WTC11 (cell line): ENCODE measurements around the gene MAGOHB. TPM values are rescaled to one million over a fixed set of nuclear protein-coding genes. Genes with fewer than 3 reads are reported as not detected.

Experiments
- ATAC-seq: fragments of 200-7000 bp; cut with Tn5 transposase; 2 replicates; pipeline ENCODE4 v1.10.0; 2021; ENCODE audit warnings: mild to moderate bottlenecking, moderate library complexity
- CTCF ChIA-PET: fragments of 300-600 bp; sonication (Branson Sonifier 250); formaldehyde crosslinking; loops from one replicate; lab custom pipeline; 2021; ENCODE audit warnings: antibody characterized with exemption; lab: Charles Lee
- POLR2A ChIA-PET: fragments of 350-600 bp; sonication (Branson Sonifier 250); formaldehyde crosslinking; loops from one replicate; lab custom pipeline; 2021; ENCODE audit warnings: antibody characterized with exemption; lab: Charles Lee
- DNase-seq: peaks from one replicate; pipeline ENCODE4 v3.0.0; 2021; ENCODE audit warnings: low spot score
- H3K27ac Mint-ChIP-seq: 2 replicates; pipeline ENCODE4 v1.8.0; 2021; ENCODE audit warnings: mixed read lengths
- H3K27me3 Mint-ChIP-seq: 2 replicates; pipeline ENCODE4 v1.8.0; 2021; ENCODE audit warnings: low read depth, mild to moderate bottlenecking, moderate library complexity, mixed read lengths
- H3K36me3 Mint-ChIP-seq: 2 replicates; pipeline ENCODE4 v1.8.0; 2021; ENCODE audit warnings: mixed read lengths
- H3K4me1 Mint-ChIP-seq: 2 replicates; pipeline ENCODE4 v1.8.0; 2022; ENCODE audit warnings: mixed read lengths
- H3K4me3 Mint-ChIP-seq: 2 replicates; pipeline ENCODE4 v1.8.0; 2021; ENCODE audit warnings: mild to moderate bottlenecking, moderate library complexity, mixed read lengths
- H3K9me3 Mint-ChIP-seq: 2 replicates; pipeline ENCODE4 v1.8.0; 2021; ENCODE audit warnings: mixed read lengths
- ARID4B ChIP-seq: sonication (generic); formaldehyde crosslinking; IDR thresholded peaks from 2 replicates; pipeline ENCODE4 v1.8.0; 2023; ENCODE audit warnings: missing genetic modification reagents, mild to moderate bottlenecking, borderline replicate concordance
- CBFB ChIP-seq: sonication (generic); formaldehyde crosslinking; IDR thresholded peaks from 2 replicates; pipeline ENCODE4 v1.8.1; 2022; ENCODE audit warnings: mild to moderate bottlenecking, low read depth, missing genetic modification reagents
- ELF4 ChIP-seq: sonication (generic); formaldehyde crosslinking; IDR thresholded peaks from 2 replicates; pipeline ENCODE4 v1.8.1; 2022; ENCODE audit warnings: low read depth, mild to moderate bottlenecking, moderate library complexity, missing genetic modification reagents
- HMGA2 ChIP-seq: fragments of 250-450 bp; sonication (Bioruptor Pico); IDR thresholded peaks from 2 replicates; pipeline ENCODE4 v1.4.0; 2021; ENCODE audit warnings: mild to moderate bottlenecking, moderate library complexity
- IRF2 ChIP-seq: sonication (generic); formaldehyde crosslinking; IDR thresholded peaks from 2 replicates; pipeline ENCODE4 v1.8.0; 2022; ENCODE audit warnings: low read depth, missing genetic modification reagents, borderline replicate concordance
- MAX ChIP-seq: sonication (generic); formaldehyde crosslinking; IDR thresholded peaks from 2 replicates; pipeline ENCODE4 v1.8.0; 2022; ENCODE audit warnings: mild to moderate bottlenecking, missing genetic modification reagents
- MLX ChIP-seq: sonication (generic); formaldehyde crosslinking; IDR thresholded peaks from 2 replicates; pipeline ENCODE4 v1.8.1; 2023; ENCODE audit warnings: mild to moderate bottlenecking, missing genetic modification reagents, moderate library complexity
- NFATC4 ChIP-seq: fragments of 250-450 bp; sonication (Bioruptor Pico); IDR thresholded peaks from 2 replicates; pipeline ENCODE4 v1.9.0; 2021; ENCODE audit warnings: mild to moderate bottlenecking
- NR2C2 ChIP-seq: sonication (generic); formaldehyde crosslinking; IDR thresholded peaks from 2 replicates; pipeline ENCODE4 v1.8.0; 2022; ENCODE audit warnings: mild to moderate bottlenecking, missing genetic modification reagents
- NR3C1 ChIP-seq: sonication (generic); formaldehyde crosslinking; conservative IDR thresholded peaks from 2 replicates; pipeline ENCODE4 v1.8.1; 2023; ENCODE audit warnings: low read depth, mild to moderate bottlenecking, missing genetic modification reagents
- PREB ChIP-seq: sonication (generic); formaldehyde crosslinking; IDR thresholded peaks from 2 replicates; pipeline ENCODE4 v1.8.1; 2022; ENCODE audit warnings: mild to moderate bottlenecking, missing genetic modification reagents, moderate library complexity, borderline replicate concordance
- PRRX2 ChIP-seq: fragments of 250-450 bp; sonication (Bioruptor Pico); IDR thresholded peaks from 2 replicates; pipeline ENCODE4 v1.8.0; 2021; ENCODE audit warnings: mild to moderate bottlenecking
- SMAD3 ChIP-seq: sonication (generic); formaldehyde crosslinking; IDR thresholded peaks from 2 replicates; pipeline ENCODE4 v1.8.0; 2022; ENCODE audit warnings: missing genetic modification reagents, mild to moderate bottlenecking, borderline replicate concordance
- SP1 ChIP-seq: sonication (generic); formaldehyde crosslinking; conservative IDR thresholded peaks from 2 replicates; pipeline ENCODE4 v1.8.1; 2022; ENCODE audit warnings: missing genetic modification reagents
- USF1 ChIP-seq: sonication (generic); formaldehyde crosslinking; IDR thresholded peaks from 2 replicates; pipeline ENCODE4 v1.8.0; 2022; ENCODE audit warnings: mild to moderate bottlenecking, missing genetic modification reagents
- USF2 ChIP-seq: sonication (generic); formaldehyde crosslinking; IDR thresholded peaks from 2 replicates; pipeline ENCODE4 v1.8.1; 2023; ENCODE audit warnings: mild to moderate bottlenecking, missing genetic modification reagents, moderate library complexity
- ZBTB21 ChIP-seq: sonication (generic); formaldehyde crosslinking; IDR thresholded peaks from 2 replicates; pipeline ENCODE4 v1.8.1; 2023; ENCODE audit warnings: mild to moderate bottlenecking, missing genetic modification reagents, borderline replicate concordance
- ZNF138 ChIP-seq: sonication (generic); formaldehyde crosslinking; conservative IDR thresholded peaks from 2 replicates; pipeline ENCODE4 v1.8.1; 2022; ENCODE audit warnings: mild to moderate bottlenecking, moderate library complexity, missing genetic modification reagents
- ZNF232 ChIP-seq: sonication (generic); formaldehyde crosslinking; IDR thresholded peaks from 2 replicates; pipeline ENCODE4 v1.8.0; 2022; ENCODE audit warnings: mild to moderate bottlenecking, missing genetic modification reagents
- ZNF425 ChIP-seq: fragments of 250-450 bp; sonication (Bioruptor Pico); conservative IDR thresholded peaks from 2 replicates; pipeline ENCODE4 v1.9.0; 2021; ENCODE audit warnings: mild to moderate bottlenecking
- total RNA-seq: library from RNA; stranded (reverse); gene quantifications from 3 replicates; pipeline ENCODE4 v1.2.3, GENCODE V29; 2021

MAGOHB gene
- total RNA-seq, 1 experiment from 2014 or later, result 36.1 TPM

- Mint-ChIP-seq H3K36me3 (peaks cover 6% of the 10 kb centered on the region), H3K27me3 (no peaks in the 10 kb centered on the region), H3K4me3 (no peak overlapping the region), H3K4me1 (no peaks in the 10 kb centered on the region), H3K27ac (no peak overlapping the region), H3K9me3 (no peaks in the 10 kb centered on the region)
- ChIA-PET POLR2A (no interaction called here), CTCF (no interaction called here)
- ATAC-seq (no peak), DNase-seq (no peak)
- TF ChIP-seq NFATC4 (CRISPR knock-in tag) (no peak), NR3C1 (CRISPR knock-in tag) (no peak), ZNF138 (CRISPR knock-in tag) (no peak), SP1 (CRISPR knock-in tag) (no peak), MAX (no peak), PREB (CRISPR knock-in tag) (no peak), PRRX2 (CRISPR knock-in tag) (no peak), SMAD3 (no peak), ELF4 (CRISPR knock-in tag) (no peak)
These were observed 22.4 kb downstream of the MAGOHB start for GRCh38 chr12:10590966-10591365.

GRCh38 chr12:10584415-10584814, 29.0 kb downstream of the MAGOHB start:
- peak overlapping the region; percentile 1; the same call in 1 of the 2 replicates for H3K27ac Mint-ChIP-seq
- ChIA-PET CTCF (interaction anchor here (0.6 kb wide), 1 partner anchor 106 kb away, joined by 3 read pairs; no protein-coding TSS in a partner anchor), POLR2A (no interaction called here)
- H3K9me3 Mint-ChIP-seq, result peaks cover 35% of the 10 kb centered on the region
- no peak overlapping the region for H3K4me3 Mint-ChIP-seq
- H3K4me1 Mint-ChIP-seq, result no peaks in the 10 kb centered on the region
- ATAC-seq (no peak), DNase-seq (no peak)
- peaks cover 43% of the 10 kb centered on the region for H3K36me3 Mint-ChIP-seq
- H3K27me3 Mint-ChIP-seq, result no peaks in the 10 kb centered on the region
- TF ChIP-seq USF2 (CRISPR knock-in tag) (no peak), ZNF232 (CRISPR knock-in tag) (no peak), ZNF138 (CRISPR knock-in tag) (no peak), USF1 (CRISPR knock-in tag) (no peak), ZBTB21 (CRISPR knock-in tag) (no peak), MLX (CRISPR knock-in tag) (no peak), NR2C2 (CRISPR knock-in tag) (no peak)

- ATAC-seq (no peak), DNase-seq (no peak)
- H3K4me1 Mint-ChIP-seq, result no peaks in the 10 kb centered on the region
- H3K36me3 Mint-ChIP-seq, result peaks cover 40% of the 10 kb centered on the region
- ChIA-PET POLR2A (no interaction called here), CTCF (no interaction called here)
- no peaks in the 10 kb centered on the region for H3K27me3 Mint-ChIP-seq
- H3K4me3 Mint-ChIP-seq, result no peak overlapping the region
- H3K9me3 Mint-ChIP-seq, result peaks cover 35% of the 10 kb centered on the region
- H3K27ac Mint-ChIP-seq, result no peak overlapping the region
- TF ChIP-seq ZNF425 (no peak), NR2C2 (CRISPR knock-in tag) (no peak), PREB (CRISPR knock-in tag) (no peak), USF1 (CRISPR knock-in tag) (no peak), CBFB (CRISPR knock-in tag) (no peak), IRF2 (CRISPR knock-in tag) (no peak), HMGA2 (CRISPR knock-in tag) (no peak), ARID4B (CRISPR knock-in tag) (no peak)
These were observed 30.7 kb downstream of the MAGOHB start for GRCh38 chr12:10582704-10583103.
